GM23338 (cell line): ENCODE data around the gene FANCC. TPM values are rescaled to one million over a fixed set of nuclear protein-coding genes. Genes with fewer than 3 reads are reported as not detected.
A peak's percentile ranks its signal among the peaks of the same experiment; 100 is the strongest.

Experiments used
- ATAC-seq: fragments of 200-7000 bp; cut with Tn5 transposase; 3 replicates; pipeline ENCODE4 v1.9.1; 2020
- DNase-seq: peaks from one replicate; pipeline ENCODE4 v3.0.0-alpha.2; 2015; ENCODE audit warnings: low spot score
- H2AFZ ChIP-seq: fragments of 200-600 bp; sonication (generic); 2 replicates; pipeline ENCODE4 v1.8.0; 2016; ENCODE audit warnings: antibody characterized with exemption, mild to moderate bottlenecking, moderate library complexity
- H3F3A ChIP-seq: fragments of 200-600 bp; sonication (generic); replicated peaks from 2 replicates; pipeline ENCODE4 v1.8.0; 2017; ENCODE audit warnings: antibody characterized with exemption, mixed run types, low read depth
- H3K27ac ChIP-seq: fragments of 200-600 bp; sonication (generic); 2 replicates; pipeline ENCODE4 v1.6.1; 2016; ENCODE audit warnings: low read depth
- H3K27me3 ChIP-seq: fragments of 200-600 bp; sonication (generic); 2 replicates; pipeline ENCODE4 v1.8.0; 2016; ENCODE audit warnings: mild to moderate bottlenecking, mixed run types, moderate library complexity; ENCODE audit not compliant: insufficient read depth
- H3K36me3 ChIP-seq: fragments of 200-600 bp; sonication (generic); 2 replicates; pipeline ENCODE4 v1.8.0; 2016; ENCODE audit warnings: mild to moderate bottlenecking; ENCODE audit not compliant: insufficient read depth
- H3K4me1 ChIP-seq: fragments of 200-600 bp; sonication (generic); 2 replicates; pipeline ENCODE4 v1.8.0; 2016; ENCODE audit warnings: mild to moderate bottlenecking, moderate library complexity; ENCODE audit not compliant: insufficient read depth
- H3K4me2 ChIP-seq: fragments of 200-600 bp; sonication (generic); 2 replicates; pipeline ENCODE4 v1.7.1; 2017; ENCODE audit warnings: mixed run types
- H3K4me3 ChIP-seq: fragments of 200-600 bp; sonication (generic); 2 replicates; pipeline ENCODE4 v1.6.1; 2016; ENCODE audit warnings: mixed run types
- H3K79me2 ChIP-seq: fragments of 200-600 bp; sonication (generic); replicated peaks from 2 replicates; pipeline ENCODE4 v1.8.0; 2017; ENCODE audit warnings: mild to moderate bottlenecking; ENCODE audit not compliant: insufficient read depth
- H3K9me2 ChIP-seq: fragments of 200-600 bp; sonication (generic); 2 replicates; pipeline ENCODE4 v1.8.0; 2017; ENCODE audit not compliant: insufficient read depth
- H4K20me1 ChIP-seq: fragments of 200-600 bp; sonication (generic); replicated peaks from 2 replicates; pipeline ENCODE4 v1.8.0; 2017; ENCODE audit warnings: mild to moderate bottlenecking; ENCODE audit not compliant: insufficient read depth
- H3K27ac Mint-ChIP-seq: 2 replicates; pipeline ENCODE4 v1.8.0; 2020; ENCODE audit warnings: inconsistent platforms, mild to moderate bottlenecking, moderate library complexity, mixed read lengths
- H3K27me3 Mint-ChIP-seq: 3 replicates; pipeline ENCODE4 v1.8.0; 2022; ENCODE audit warnings: low read depth, mild to moderate bottlenecking, moderate library complexity, mixed read lengths, inconsistent platforms; ENCODE audit not compliant: insufficient read depth, poor library complexity
- H3K36me3 Mint-ChIP-seq: 3 replicates; pipeline ENCODE4 v1.8.0; 2021; ENCODE audit warnings: low read depth, mild to moderate bottlenecking, inconsistent platforms, moderate library complexity, mixed read lengths
- H3K4me1 Mint-ChIP-seq: 3 replicates; pipeline ENCODE4 v1.8.0; 2020; ENCODE audit warnings: mild to moderate bottlenecking, inconsistent platforms, mixed read lengths
- H3K4me3 Mint-ChIP-seq: 3 replicates; pipeline ENCODE4 v1.8.0; 2021; ENCODE audit warnings: moderate library complexity, mild to moderate bottlenecking, inconsistent platforms, mixed read lengths
- H3K9me3 Mint-ChIP-seq: 3 replicates; pipeline ENCODE4 v1.8.0; 2020; ENCODE audit warnings: moderate library complexity, mild to moderate bottlenecking, inconsistent platforms, mixed read lengths
- CREB1 ChIP-seq: fragments of 250-450 bp; sonication (Bioruptor Pico); IDR thresholded peaks from 2 replicates; pipeline ENCODE4 v1.5.0; 2020; ENCODE audit warnings: low read depth, mild to moderate bottlenecking, moderate library complexity
- EZH2 ChIP-seq: fragments of 200-600 bp; sonication (generic); IDR thresholded peaks from one replicate; pipeline ENCODE4 v1.8.0; 2017; ENCODE audit warnings: antibody characterized with exemption, mild to moderate bottlenecking, low read depth; ENCODE audit not compliant: unreplicated experiment
- NANOG ChIP-seq: IDR thresholded peaks from 2 replicates; pipeline ENCODE4 v1.6.1; 2016; ENCODE audit warnings: antibody characterized with exemption, borderline replicate concordance
- ZNF331 ChIP-seq: fragments of 250-450 bp; sonication (Bioruptor Pico); IDR thresholded peaks from 2 replicates; pipeline ENCODE4 v1.5.0; 2020; ENCODE audit warnings: low read depth, mild to moderate bottlenecking, moderate library complexity
- polyA plus RNA-seq: library from polyadenylated mRNA; unstranded; fragments of >200 nt; fragmentation: Nextera tagmentation; extraction: Ambion mirVana; gene quantifications from 2 replicates; pipeline ENCODE4 v1.2.1, GENCODE V29; 2016
- total RNA-seq: library from RNA; depleted of rRNA; stranded (reverse); fragments of >200 nt; shearing (Covaris generic); gene quantifications from 2 replicates; pipeline ENCODE4 v1.2.3, GENCODE V29; 2014
- TF ChIP-seq, protein P1 (sequence below): fragments of 250-450 bp; sonication (Bioruptor Pico); IDR thresholded peaks from 2 replicates; pipeline ENCODE4 v1.5.0; 2020; ENCODE audit warnings: mild to moderate bottlenecking, moderate library complexity
- TF ChIP-seq, protein P2 (sequence below): IDR thresholded peaks from one replicate; pipeline ENCODE4 v1.6.1; 2018; ENCODE audit warnings: antibody characterized with exemption; ENCODE audit not compliant: unreplicated experiment
- TF ChIP-seq, protein P3 (sequence below), 2 experiments: fragments of 200-600 bp in 1 of 2; sonication (generic) in 1 of 2; conservative IDR thresholded peaks; 2 replicates each; pipeline versions ENCODE4 v1.5.1 to v1.6.1; 2016 to 2017; ENCODE audit warnings: antibody characterized with exemption in 2 of 2, low read depth in 2 of 2, mild to moderate bottlenecking in 2 of 2, moderate library complexity in 1 of 2

The FANCC gene
- total and polyA plus RNA-seq, 2 experiments from 2014 or later = 7.8 to 18.1 TPM

GRCh38 chr9:95188459-95188858 is 129.1 kb downstream of the FANCC start (continued):
- TF ChIP-seq, protein P1, sequence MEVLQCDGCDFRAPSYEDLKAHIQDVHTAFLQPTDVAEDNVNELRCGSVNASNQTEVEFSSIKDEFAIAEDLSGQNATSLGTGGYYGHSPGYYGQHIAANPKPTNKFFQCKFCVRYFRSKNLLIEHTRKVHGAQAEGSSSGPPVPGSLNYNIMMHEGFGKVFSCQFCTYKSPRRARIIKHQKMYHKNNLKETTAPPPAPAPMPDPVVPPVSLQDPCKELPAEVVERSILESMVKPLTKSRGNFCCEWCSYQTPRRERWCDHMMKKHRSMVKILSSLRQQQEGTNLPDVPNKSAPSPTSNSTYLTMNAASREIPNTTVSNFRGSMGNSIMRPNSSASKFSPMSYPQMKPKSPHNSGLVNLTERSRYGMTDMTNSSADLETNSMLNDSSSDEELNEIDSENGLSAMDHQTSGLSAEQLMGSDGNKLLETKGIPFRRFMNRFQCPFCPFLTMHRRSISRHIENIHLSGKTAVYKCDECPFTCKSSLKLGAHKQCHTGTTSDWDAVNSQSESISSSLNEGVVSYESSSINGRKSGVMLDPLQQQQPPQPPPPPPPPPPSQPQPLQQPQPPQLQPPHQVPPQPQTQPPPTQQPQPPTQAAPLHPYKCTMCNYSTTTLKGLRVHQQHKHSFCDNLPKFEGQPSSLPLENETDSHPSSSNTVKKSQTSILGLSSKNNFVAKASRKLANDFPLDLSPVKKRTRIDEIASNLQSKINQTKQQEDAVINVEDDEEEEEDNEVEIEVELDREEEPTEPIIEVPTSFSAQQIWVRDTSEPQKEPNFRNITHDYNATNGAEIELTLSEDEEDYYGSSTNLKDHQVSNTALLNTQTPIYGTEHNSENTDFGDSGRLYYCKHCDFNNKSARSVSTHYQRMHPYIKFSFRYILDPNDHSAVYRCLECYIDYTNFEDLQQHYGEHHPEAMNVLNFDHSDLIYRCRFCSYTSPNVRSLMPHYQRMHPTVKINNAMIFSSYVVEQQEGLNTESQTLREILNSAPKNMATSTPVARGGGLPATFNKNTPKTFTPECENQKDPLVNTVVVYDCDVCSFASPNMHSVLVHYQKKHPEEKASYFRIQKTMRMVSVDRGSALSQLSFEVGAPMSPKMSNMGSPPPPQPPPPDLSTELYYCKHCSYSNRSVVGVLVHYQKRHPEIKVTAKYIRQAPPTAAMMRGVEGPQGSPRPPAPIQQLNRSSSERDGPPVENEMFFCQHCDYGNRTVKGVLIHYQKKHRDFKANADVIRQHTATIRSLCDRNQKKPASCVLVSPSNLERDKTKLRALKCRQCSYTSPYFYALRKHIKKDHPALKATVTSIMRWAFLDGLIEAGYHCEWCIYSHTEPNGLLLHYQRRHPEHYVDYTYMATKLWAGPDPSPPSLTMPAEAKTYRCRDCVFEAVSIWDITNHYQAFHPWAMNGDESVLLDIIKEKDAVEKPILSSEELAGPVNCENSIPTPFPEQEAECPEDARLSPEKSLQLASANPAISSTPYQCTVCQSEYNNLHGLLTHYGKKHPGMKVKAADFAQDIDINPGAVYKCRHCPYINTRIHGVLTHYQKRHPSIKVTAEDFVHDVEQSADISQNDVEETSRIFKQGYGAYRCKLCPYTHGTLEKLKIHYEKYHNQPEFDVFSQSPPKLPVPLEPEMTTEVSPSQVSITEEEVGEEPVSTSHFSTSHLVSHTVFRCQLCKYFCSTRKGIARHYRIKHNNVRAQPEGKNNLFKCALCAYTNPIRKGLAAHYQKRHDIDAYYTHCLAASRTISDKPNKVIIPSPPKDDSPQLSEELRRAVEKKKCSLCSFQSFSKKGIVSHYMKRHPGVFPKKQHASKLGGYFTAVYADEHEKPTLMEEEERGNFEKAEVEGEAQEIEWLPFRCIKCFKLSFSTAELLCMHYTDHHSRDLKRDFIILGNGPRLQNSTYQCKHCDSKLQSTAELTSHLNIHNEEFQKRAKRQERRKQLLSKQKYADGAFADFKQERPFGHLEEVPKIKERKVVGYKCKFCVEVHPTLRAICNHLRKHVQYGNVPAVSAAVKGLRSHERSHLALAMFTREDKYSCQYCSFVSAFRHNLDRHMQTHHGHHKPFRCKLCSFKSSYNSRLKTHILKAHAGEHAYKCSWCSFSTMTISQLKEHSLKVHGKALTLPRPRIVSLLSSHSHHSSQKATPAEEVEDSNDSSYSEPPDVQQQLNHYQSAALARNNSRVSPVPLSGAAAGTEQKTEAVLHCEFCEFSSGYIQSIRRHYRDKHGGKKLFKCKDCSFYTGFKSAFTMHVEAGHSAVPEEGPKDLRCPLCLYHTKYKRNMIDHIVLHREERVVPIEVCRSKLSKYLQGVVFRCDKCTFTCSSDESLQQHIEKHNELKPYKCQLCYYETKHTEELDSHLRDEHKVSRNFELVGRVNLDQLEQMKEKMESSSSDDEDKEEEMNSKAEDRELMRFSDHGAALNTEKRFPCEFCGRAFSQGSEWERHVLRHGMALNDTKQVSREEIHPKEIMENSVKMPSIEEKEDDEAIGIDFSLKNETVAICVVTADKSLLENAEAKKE (CRISPR knock-in tag) = no peak
- TF ChIP-seq, protein P2, sequence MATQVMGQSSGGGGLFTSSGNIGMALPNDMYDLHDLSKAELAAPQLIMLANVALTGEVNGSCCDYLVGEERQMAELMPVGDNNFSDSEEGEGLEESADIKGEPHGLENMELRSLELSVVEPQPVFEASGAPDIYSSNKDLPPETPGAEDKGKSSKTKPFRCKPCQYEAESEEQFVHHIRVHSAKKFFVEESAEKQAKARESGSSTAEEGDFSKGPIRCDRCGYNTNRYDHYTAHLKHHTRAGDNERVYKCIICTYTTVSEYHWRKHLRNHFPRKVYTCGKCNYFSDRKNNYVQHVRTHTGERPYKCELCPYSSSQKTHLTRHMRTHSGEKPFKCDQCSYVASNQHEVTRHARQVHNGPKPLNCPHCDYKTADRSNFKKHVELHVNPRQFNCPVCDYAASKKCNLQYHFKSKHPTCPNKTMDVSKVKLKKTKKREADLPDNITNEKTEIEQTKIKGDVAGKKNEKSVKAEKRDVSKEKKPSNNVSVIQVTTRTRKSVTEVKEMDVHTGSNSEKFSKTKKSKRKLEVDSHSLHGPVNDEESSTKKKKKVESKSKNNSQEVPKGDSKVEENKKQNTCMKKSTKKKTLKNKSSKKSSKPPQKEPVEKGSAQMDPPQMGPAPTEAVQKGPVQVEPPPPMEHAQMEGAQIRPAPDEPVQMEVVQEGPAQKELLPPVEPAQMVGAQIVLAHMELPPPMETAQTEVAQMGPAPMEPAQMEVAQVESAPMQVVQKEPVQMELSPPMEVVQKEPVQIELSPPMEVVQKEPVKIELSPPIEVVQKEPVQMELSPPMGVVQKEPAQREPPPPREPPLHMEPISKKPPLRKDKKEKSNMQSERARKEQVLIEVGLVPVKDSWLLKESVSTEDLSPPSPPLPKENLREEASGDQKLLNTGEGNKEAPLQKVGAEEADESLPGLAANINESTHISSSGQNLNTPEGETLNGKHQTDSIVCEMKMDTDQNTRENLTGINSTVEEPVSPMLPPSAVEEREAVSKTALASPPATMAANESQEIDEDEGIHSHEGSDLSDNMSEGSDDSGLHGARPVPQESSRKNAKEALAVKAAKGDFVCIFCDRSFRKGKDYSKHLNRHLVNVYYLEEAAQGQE = no peak
- no peak for TF ChIP-seq EZH2

DNA sequence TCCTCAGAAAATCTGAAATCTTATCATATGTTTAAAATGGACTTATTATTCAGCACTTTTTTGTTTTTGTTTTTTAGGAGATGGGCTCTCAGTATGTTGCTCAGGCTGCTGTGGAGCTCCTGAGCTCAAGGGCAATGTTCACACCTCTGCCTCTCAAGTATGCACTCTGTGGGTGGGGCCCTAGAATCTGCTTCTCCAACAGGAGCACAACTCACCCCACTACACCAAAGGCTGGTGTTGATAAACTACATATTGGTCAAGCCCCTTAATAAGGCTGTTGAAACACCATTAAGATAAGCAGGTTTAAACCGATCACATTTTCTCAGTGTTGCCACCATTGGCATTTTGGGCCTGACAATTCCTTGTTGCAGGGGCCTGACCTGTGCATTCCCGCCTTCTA is 131.6 kb downstream of the FANCC start:
- Mint-ChIP-seq H3K27me3 (peaks cover 7% of the 10 kb centered on the region), H3K4me1 (peaks cover 42% of the 10 kb centered on the region), H3K4me3 (no peak overlapping the region), H3K9me3 (no peaks in the 10 kb centered on the region), H3K36me3 (peaks cover 4% of the 10 kb centered on the region; the same call in 2 of the 3 replicates), H3K27ac (peak overlapping the region; percentile 17; the same call in 1 of the 2 replicates)
- Histone ChIP-seq H3K4me2 (no peak overlapping the region), H3K79me2 (no peaks in the 10 kb centered on the region), H3K27ac (no peak overlapping the region), H4K20me1 (no peaks in the 10 kb centered on the region), H3K27me3 (no peaks in the 10 kb centered on the region), H3K36me3 (no peaks in the 10 kb centered on the region), H3F3A (no peaks in the 10 kb centered on the region), H3K4me3 (no peak overlapping the region), H3K9me2 (no peaks in the 10 kb centered on the region), H2AFZ (no peak overlapping the region), H3K4me1 (peaks cover 6% of the 10 kb centered on the region; the same call in 1 of the 2 replicates)
- DNase-seq (no peak), ATAC-seq (no peak)
- TF ChIP-seq EZH2 (no peak), NANOG (no peak), ZNF331 (CRISPR knock-in tag) (no peak), CREB1 (CRISPR knock-in tag) (no peak)
- TF ChIP-seq, protein P3, sequence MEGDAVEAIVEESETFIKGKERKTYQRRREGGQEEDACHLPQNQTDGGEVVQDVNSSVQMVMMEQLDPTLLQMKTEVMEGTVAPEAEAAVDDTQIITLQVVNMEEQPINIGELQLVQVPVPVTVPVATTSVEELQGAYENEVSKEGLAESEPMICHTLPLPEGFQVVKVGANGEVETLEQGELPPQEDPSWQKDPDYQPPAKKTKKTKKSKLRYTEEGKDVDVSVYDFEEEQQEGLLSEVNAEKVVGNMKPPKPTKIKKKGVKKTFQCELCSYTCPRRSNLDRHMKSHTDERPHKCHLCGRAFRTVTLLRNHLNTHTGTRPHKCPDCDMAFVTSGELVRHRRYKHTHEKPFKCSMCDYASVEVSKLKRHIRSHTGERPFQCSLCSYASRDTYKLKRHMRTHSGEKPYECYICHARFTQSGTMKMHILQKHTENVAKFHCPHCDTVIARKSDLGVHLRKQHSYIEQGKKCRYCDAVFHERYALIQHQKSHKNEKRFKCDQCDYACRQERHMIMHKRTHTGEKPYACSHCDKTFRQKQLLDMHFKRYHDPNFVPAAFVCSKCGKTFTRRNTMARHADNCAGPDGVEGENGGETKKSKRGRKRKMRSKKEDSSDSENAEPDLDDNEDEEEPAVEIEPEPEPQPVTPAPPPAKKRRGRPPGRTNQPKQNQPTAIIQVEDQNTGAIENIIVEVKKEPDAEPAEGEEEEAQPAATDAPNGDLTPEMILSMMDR (conservative IDR thresholded peaks at IDR 0.05; ENCODE audit: low read depth in 2 of 2) = no peak
